ENCODE results near the gene CDC42EP3.

CDC42EP3 gene

GRCh38 chr2:37683921-37684780, 12.7 kb upstream of the CDC42EP3 start:
- DNase-seq = no peak
- intact Hi-C loops (cut with DNase I) = no loop called here

GRCh38 chr2:37683241-37683640, 11.8 kb upstream of the CDC42EP3 start:
- intact Hi-C loops (cut with DNase I) = no loop called here
- DNase-seq = no peak

- intact Hi-C loops (cut with DNase I) = no loop called here
These were observed 11.0 kb upstream of the CDC42EP3 start for GRCh38 chr2:37682473-37682872.

GRCh38 chr2:37681587-37681986, 10.1 kb upstream of the CDC42EP3 start:
- DNase-seq = no peak
- intact Hi-C loops (cut with DNase I) = no loop called here

More at GRCh38 chr2:37682473-37682872, 11.0 kb upstream of the CDC42EP3 start:
- no peak for DNase-seq

GRCh38 chr2:37679072-37679695, 7.7 kb upstream of the CDC42EP3 start:
- intact Hi-C loops (cut with DNase I) = no loop called here
- no peak for DNase-seq

- no peak for DNase-seq
- intact Hi-C loops (cut with DNase I) = no loop called here
These were observed 4.8 kb upstream of the CDC42EP3 start for GRCh38 chr2:37676274-37676673.

- intact Hi-C loops (cut with DNase I) = no loop called here
- DNase-seq = no peak
These were observed 3.5 kb upstream of the CDC42EP3 start for GRCh38 chr2:37674946-37675345.

GRCh38 chr2:37672870-37673184, 1.4 kb upstream of the CDC42EP3 start:
- no peak for DNase-seq
- intact Hi-C loops (cut with DNase I) = no loop called here

- DNase-seq = peak; percentile 23 to 93 (median 64)
- intact Hi-C loops (cut with DNase I) = no loop called here
These were observed 845 bp upstream of the CDC42EP3 start for GRCh38 chr2:37672104-37672869.

- DNase-seq = no peak
- intact Hi-C loops (cut with DNase I) = no loop called here
These were observed 318 bp upstream of the CDC42EP3 start for GRCh38 chr2:37671816-37672103.

- intact Hi-C loops (cut with DNase I) = no loop called here
- no peak for DNase-seq
These were observed 949 bp downstream of the CDC42EP3 start for GRCh38 chr2:37670378-37671008.

GRCh38 chr2:37669446-37669845, 2.0 kb downstream of the CDC42EP3 start:
- DNase-seq = no peak
- intact Hi-C loops (cut with DNase I) = loop anchor here (10.0 kb wide), 1 partner anchor 255 kb away; no protein-coding TSS in a partner anchor

GRCh38 chr2:37667704-37668103, 3.7 kb downstream of the CDC42EP3 start:
- intact Hi-C loops (cut with DNase I) = loop anchor here (10.0 kb wide), 1 partner anchor 253 kb away; no protein-coding TSS in a partner anchor
- DNase-seq = no peak

- intact Hi-C loops (cut with DNase I) = loop anchor here (10.0 kb wide), 1 partner anchor 252 kb away; no protein-coding TSS in a partner anchor
These were observed 4.7 kb downstream of the CDC42EP3 start for GRCh38 chr2:37666772-37667171.

GRCh38 chr2:37665604-37666362, 5.7 kb downstream of the CDC42EP3 start:
- intact Hi-C loops (cut with DNase I) = loop anchor here (10.0 kb wide), 1 partner anchor 251 kb away; no protein-coding TSS in a partner anchor

More at GRCh38 chr2:37666772-37667171, 4.7 kb downstream of the CDC42EP3 start:
- no peak for DNase-seq

GRCh38 chr2:37665043-37665442, 6.4 kb downstream of the CDC42EP3 start:
- intact Hi-C loops (cut with DNase I) = loop anchor here (10.0 kb wide), 1 partner anchor 250 kb away; no protein-coding TSS in a partner anchor
- DNase-seq = no peak

More at GRCh38 chr2:37665604-37666362, 5.7 kb downstream of the CDC42EP3 start:
- DNase-seq = peak in 1 of 10 donors; percentile 67

GRCh38 chr2:37664231-37664643, 7.2 kb downstream of the CDC42EP3 start:
- intact Hi-C loops (cut with DNase I) = loop anchor here (10.0 kb wide), 1 partner anchor 249 kb away; no protein-coding TSS in a partner anchor
- no peak for DNase-seq

GRCh38 chr2:37663390-37663789, 8.1 kb downstream of the CDC42EP3 start:
- no peak for DNase-seq
- intact Hi-C loops (cut with DNase I) = loop anchor here (10.0 kb wide), 1 partner anchor 249 kb away; no protein-coding TSS in a partner anchor

- DNase-seq = no peak
- intact Hi-C loops (cut with DNase I) = loop anchor here (10.0 kb wide), 1 partner anchor 245 kb away; no protein-coding TSS in a partner anchor
These were observed 11.7 kb downstream of the CDC42EP3 start for GRCh38 chr2:37659723-37660122.

GRCh38 chr2:37658682-37659081, 12.8 kb downstream of the CDC42EP3 start:
- DNase-seq = no peak
- intact Hi-C loops (cut with DNase I) = no loop called here
